ENCODE data around the gene PXMP4.

GRCh38 chr20:33693741-33694638 lies 26.1 kb downstream of the PXMP4 start:
- TF ChIP-seq POLR2AphosphoS2 (conservative IDR thresholded peaks at IDR 0.05; ENCODE audit: low read length) (no peak), TFCP2L1 (CRISPR knock-in tag; IDR thresholded peaks at IDR 0.05) (no peak)

Measured in A549 (cell line).